ENCODE results near the gene NOX1. TPM values are rescaled to one million over a fixed set of nuclear protein-coding genes. Genes with fewer than 3 reads are reported as not detected.

NOX1 gene
- total and polyA plus RNA-seq, 2 of the 13 experiments (the other 11 are each of a cell fraction or from before 2014, with no cell fraction given): 0.07 TPM; not detected in 1

DNA sequence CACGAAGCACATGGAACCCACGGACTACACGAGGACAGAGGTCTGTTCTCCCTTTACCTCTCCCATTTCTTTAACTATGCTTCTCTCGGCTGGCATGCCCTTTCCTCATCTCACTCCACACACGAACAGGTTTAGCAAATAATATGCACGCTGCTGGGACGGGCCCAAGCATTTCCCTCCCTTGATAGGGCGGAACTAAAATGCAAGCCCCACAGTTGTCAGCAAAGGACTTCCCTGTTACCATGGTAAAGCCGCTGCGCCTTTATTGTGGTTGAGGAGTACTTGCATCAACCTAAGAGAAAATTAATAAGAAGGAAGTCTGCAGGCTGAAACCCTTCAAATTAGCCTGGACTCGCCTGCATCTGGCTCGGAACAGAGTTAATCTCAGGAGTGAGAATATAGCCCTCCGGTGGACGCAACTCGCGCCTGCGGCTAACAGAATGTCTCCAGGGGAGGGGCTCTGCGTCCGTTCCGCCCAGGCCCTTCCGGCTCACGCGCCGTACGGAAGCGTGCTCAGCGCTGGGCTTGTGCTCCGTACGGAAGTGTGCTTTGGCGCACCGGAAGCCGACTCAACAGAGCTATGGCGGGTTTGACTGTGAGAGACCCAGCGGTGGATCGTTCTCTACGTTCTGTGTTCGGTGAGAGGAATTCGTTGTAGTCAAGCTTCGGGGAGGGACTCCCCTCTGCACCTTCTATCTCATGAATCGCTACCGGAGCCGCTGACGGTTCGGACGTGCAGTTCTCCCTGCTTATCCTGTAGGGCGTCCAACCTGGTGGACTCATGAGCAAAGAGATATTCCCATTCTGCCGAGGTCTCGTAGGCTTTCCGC is 54.1 kb downstream of the NOX1 start, which contains the start of gene CSTF2 (continued):
- TF ChIP-seq KLF6 (CRISPR knock-in tag; IDR thresholded peaks at IDR 0.05) (no peak), SP4 (CRISPR knock-in tag; IDR thresholded peaks at IDR 0.05) (0 out of 2 replicates have a peak, but pooled peaks have one; percentile 46), ETV6 (CRISPR knock-in tag; conservative IDR thresholded peaks at IDR 0.05) (no peak), TMF1 (CRISPR knock-in tag; IDR thresholded peaks at IDR 0.05; ENCODE audit: low read depth) (no peak), MAFK (conservative IDR thresholded peaks at IDR 0.05 in 1 of 2, IDR thresholded peaks at IDR 0.05 in 1 of 2; ENCODE audit: low read length in 2 of 2) (no peak), TRIM24 (CRISPR knock-in tag; IDR thresholded peaks at IDR 0.05) (no peak), ZNF30 (CRISPR knock-in tag; IDR thresholded peaks at IDR 0.05) (no peak), SIX4 (CRISPR knock-in tag; IDR thresholded peaks at IDR 0.05) (no peak), BRCA1 (CRISPR knock-in tag; IDR thresholded peaks at IDR 0.05) (no peak), ISX (CRISPR knock-in tag; conservative IDR thresholded peaks at IDR 0.05) (no peak), RNF2 (conservative IDR thresholded peaks at IDR 0.05; ENCODE audit: low read depth) (no peak), ZFP62 (CRISPR knock-in tag; IDR thresholded peaks at IDR 0.05) (no peak), NBN (conservative IDR thresholded peaks at IDR 0.05) (no peak), PCBP1 (IDR thresholded peaks at IDR 0.05; ENCODE audit: borderline replicate concordance, low read depth, low read length) (no peak), NFIC (IDR thresholded peaks at IDR 0.05; ENCODE audit: low read length) (no peak; the same call in 1 of the 2 replicates), ZNF121 (CRISPR knock-in tag; IDR thresholded peaks at IDR 0.05) (peak; percentile 20; the same call in 1 of the 2 replicates), TAF1 (CRISPR knock-in tag; IDR thresholded peaks at IDR 0.05) (peak; percentile 80; the same call in 1 of the 2 replicates), KLF13 (CRISPR knock-in tag; IDR thresholded peaks at IDR 0.05) (no peak), SIN3A (IDR thresholded peaks at IDR 0.05; ENCODE audit: borderline replicate concordance, low read depth, low read length) (peak; percentile 24; the same call in 1 of the 2 replicates), HOXA7 (CRISPR knock-in tag; IDR thresholded peaks at IDR 0.05) (no peak), SOX5 (CRISPR knock-in tag; IDR thresholded peaks at IDR 0.05; ENCODE audit: borderline replicate concordance) (no peak)
- TF ChIP-seq, protein P1, sequence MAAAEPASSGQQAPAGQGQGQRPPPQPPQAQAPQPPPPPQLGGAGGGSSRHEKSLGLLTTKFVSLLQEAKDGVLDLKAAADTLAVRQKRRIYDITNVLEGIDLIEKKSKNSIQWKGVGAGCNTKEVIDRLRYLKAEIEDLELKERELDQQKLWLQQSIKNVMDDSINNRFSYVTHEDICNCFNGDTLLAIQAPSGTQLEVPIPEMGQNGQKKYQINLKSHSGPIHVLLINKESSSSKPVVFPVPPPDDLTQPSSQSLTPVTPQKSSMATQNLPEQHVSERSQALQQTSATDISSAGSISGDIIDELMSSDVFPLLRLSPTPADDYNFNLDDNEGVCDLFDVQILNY (CRISPR knock-in tag; conservative IDR thresholded peaks at IDR 0.05): no peak
- TF ChIP-seq, protein P2, sequence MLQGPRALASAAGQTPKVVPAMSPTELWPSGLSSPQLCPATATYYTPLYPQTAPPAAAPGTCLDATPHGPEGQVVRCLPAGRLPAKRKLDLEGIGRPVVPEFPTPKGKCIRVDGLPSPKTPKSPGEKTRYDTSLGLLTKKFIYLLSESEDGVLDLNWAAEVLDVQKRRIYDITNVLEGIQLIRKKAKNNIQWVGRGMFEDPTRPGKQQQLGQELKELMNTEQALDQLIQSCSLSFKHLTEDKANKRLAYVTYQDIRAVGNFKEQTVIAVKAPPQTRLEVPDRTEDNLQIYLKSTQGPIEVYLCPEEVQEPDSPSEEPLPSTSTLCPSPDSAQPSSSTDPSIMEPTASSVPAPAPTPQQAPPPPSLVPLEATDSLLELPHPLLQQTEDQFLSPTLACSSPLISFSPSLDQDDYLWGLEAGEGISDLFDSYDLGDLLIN (CRISPR knock-in tag; IDR thresholded peaks at IDR 0.05; ENCODE audit: borderline replicate concordance): no peak
- TF ChIP-seq, protein P3, sequence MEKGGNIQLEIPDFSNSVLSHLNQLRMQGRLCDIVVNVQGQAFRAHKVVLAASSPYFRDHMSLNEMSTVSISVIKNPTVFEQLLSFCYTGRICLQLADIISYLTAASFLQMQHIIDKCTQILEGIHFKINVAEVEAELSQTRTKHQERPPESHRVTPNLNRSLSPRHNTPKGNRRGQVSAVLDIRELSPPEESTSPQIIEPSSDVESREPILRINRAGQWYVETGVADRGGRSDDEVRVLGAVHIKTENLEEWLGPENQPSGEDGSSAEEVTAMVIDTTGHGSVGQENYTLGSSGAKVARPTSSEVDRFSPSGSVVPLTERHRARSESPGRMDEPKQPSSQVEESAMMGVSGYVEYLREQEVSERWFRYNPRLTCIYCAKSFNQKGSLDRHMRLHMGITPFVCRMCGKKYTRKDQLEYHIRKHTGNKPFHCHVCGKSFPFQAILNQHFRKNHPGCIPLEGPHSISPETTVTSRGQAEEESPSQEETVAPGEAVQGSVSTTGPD (CRISPR knock-in tag; IDR thresholded peaks at IDR 0.05): no peak
- TF ChIP-seq, protein P4, sequence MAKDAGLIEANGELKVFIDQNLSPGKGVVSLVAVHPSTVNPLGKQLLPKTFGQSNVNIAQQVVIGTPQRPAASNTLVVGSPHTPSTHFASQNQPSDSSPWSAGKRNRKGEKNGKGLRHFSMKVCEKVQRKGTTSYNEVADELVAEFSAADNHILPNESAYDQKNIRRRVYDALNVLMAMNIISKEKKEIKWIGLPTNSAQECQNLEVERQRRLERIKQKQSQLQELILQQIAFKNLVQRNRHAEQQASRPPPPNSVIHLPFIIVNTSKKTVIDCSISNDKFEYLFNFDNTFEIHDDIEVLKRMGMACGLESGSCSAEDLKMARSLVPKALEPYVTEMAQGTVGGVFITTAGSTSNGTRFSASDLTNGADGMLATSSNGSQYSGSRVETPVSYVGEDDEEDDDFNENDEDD (CRISPR knock-in tag; IDR thresholded peaks at IDR 0.05; ENCODE audit: borderline replicate concordance): peak; percentile 38; the same call in 1 of the 2 replicates
- TF ChIP-seq, protein P5, sequence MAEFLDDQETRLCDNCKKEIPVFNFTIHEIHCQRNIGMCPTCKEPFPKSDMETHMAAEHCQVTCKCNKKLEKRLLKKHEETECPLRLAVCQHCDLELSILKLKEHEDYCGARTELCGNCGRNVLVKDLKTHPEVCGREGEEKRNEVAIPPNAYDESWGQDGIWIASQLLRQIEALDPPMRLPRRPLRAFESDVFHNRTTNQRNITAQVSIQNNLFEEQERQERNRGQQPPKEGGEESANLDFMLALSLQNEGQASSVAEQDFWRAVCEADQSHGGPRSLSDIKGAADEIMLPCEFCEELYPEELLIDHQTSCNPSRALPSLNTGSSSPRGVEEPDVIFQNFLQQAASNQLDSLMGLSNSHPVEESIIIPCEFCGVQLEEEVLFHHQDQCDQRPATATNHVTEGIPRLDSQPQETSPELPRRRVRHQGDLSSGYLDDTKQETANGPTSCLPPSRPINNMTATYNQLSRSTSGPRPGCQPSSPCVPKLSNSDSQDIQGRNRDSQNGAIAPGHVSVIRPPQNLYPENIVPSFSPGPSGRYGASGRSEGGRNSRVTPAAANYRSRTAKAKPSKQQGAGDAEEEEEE (CRISPR knock-in tag; IDR thresholded peaks at IDR 0.05; ENCODE audit: borderline replicate concordance): no peak
